ENCODE results near the gene RNF141. TPM values are rescaled to one million over a fixed set of nuclear protein-coding genes. Genes with fewer than 3 reads are reported as not detected.

The RNF141 gene
- total and polyA plus RNA-seq, 10 of the 15 experiments (the other 5 are each of a cell fraction or from before 2014, with no cell fraction given): 7.6 to 36.8 (median 13.6) TPM

DNA sequence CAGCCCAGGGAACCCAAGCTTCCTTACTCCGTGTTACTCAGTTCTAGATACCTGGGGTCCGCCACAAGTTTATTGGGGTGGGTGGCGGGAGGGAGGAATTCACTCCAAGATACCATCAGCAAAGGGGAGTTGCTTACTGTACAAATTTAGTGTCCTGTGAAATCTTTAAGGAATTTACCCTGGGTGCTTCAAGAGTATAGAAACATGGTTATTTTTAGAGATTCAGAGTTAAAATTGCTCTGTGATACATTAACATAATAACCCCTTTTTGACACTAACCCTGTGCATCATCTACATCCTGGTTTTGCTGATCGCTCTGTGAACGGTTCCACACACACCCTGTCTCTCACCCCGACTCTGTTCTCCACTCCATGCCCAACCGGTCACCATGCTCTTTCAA, 46.4 kb upstream of the RNF141 start:
- Histone ChIP-seq H3K27ac (ENCODE audit: control insufficient read depth, insufficient read depth) (no peak overlapping the region), H3K9ac (ENCODE audit: control insufficient read depth, insufficient read depth, low read length) (no peak overlapping the region), H2AFZ (ENCODE audit: control insufficient read depth, low read depth, low read length) (no peak overlapping the region), H3K79me2 (ENCODE audit: control insufficient read depth, insufficient read depth, low read length) (no peaks in the 10 kb centered on the region), H3K9me3 (replicated peaks; ENCODE audit: control insufficient read depth, insufficient read depth, low read length) (no peaks in the 10 kb centered on the region), H4K20me1 (ENCODE audit: control insufficient read depth, insufficient read depth) (no peaks in the 10 kb centered on the region), H3K36me3 (ENCODE audit: control insufficient read depth in 2 of 2, insufficient read depth in 2 of 2, low read length in 1 of 2) (no peaks in the 10 kb centered on the region), H3K4me3 (no peak overlapping the region), H3K4me2 (ENCODE audit: control insufficient read depth, insufficient read depth) (no peak overlapping the region), H3K4me1 (ENCODE audit: control insufficient read depth, insufficient read depth, low read length) (no peaks in the 10 kb centered on the region), H3K27me3 (replicated peaks in 1 of 2; ENCODE audit: control insufficient read depth in 2 of 2, insufficient read depth in 2 of 2, low read length in 1 of 2) (no peaks in the 10 kb centered on the region; a peak in 3 of 4 replicates)
- no peak for FAIRE-seq
- RAD21 ChIA-PET (ENCODE audit: unreplicated experiment): no interaction called here
- no peak for TF ChIP-seq HSF1 (IDR thresholded peaks at IDR 0.05; ENCODE audit: low read depth, low read length)
- WGBS (ENCODE audit: insufficient coverage, insufficient replicate concordance, low lambda C conversion rate, missing lambda C conversion rate): 59% methylated on average over 7 of the region's 7 CpGs
- CTCF ChIA-PET: no interaction called here
- no TSS peak for BruUV-seq (replicated peaks)
- no peak for DNase-seq (ENCODE audit: low read depth, low spot score)
- intact Hi-C loops (cut with micrococcal nuclease; ENCODE audit: unreplicated experiment) (no loop called here), in situ Hi-C loops (cut with MboI) (no loop called here)
- POLR2A ChIA-PET: no interaction called here
- SMC1A ChIA-PET (ENCODE audit: uncharacterized antibody, unreplicated experiment): no interaction called here
- ATAC-seq: no peak

- no TSS peak for BruUV-seq (replicated peaks)
- H4K20me1 ChIP-seq (ENCODE audit: control insufficient read depth, insufficient read depth): no peaks in the 10 kb centered on the region
- no peak for ATAC-seq
- no peak overlapping the region for H3K9ac ChIP-seq (ENCODE audit: control insufficient read depth, insufficient read depth, low read length)
- ChIA-PET CTCF (interaction anchor here (0.9 to 1.3 kb wide), 2 partner anchors 171 to 217 kb away, joined by 3 to 4 read pairs; no protein-coding TSS in a partner anchor), SMC1A (ENCODE audit: uncharacterized antibody, unreplicated experiment) (interaction anchor here (1.0 to 1.3 kb wide), 2 partner anchors 11 to 34 kb away, joined by 3 read pairs; no protein-coding TSS in a partner anchor), POLR2A (no interaction called here), RAD21 (ENCODE audit: unreplicated experiment) (no interaction called here)
- intact Hi-C loops (cut with micrococcal nuclease; ENCODE audit: unreplicated experiment) (no loop called here), in situ Hi-C loops (cut with MboI) (no loop called here)
- no peak overlapping the region for H3K4me2 ChIP-seq (ENCODE audit: control insufficient read depth, insufficient read depth)
- H3K9me3 ChIP-seq (replicated peaks; ENCODE audit: control insufficient read depth, insufficient read depth, low read length): no peaks in the 10 kb centered on the region
- H3K27ac ChIP-seq (ENCODE audit: control insufficient read depth, insufficient read depth): no peak overlapping the region
- H3K36me3 ChIP-seq (ENCODE audit: control insufficient read depth in 2 of 2, insufficient read depth in 2 of 2, low read length in 1 of 2): no peaks in the 10 kb centered on the region
- H3K4me1 ChIP-seq (ENCODE audit: control insufficient read depth, insufficient read depth, low read length): no peaks in the 10 kb centered on the region
- DNase-seq (ENCODE audit: low read depth, low spot score): no peak
- WGBS (ENCODE audit: insufficient coverage, insufficient replicate concordance, low lambda C conversion rate, missing lambda C conversion rate): 0% methylated on average over 3 of the region's 3 CpGs
- no peak overlapping the region for H3K4me3 ChIP-seq
- no peak overlapping the region for H2AFZ ChIP-seq (ENCODE audit: control insufficient read depth, low read depth, low read length)
- FAIRE-seq: no peak
- H3K79me2 ChIP-seq (ENCODE audit: control insufficient read depth, insufficient read depth, low read length): no peaks in the 10 kb centered on the region
- H3K27me3 ChIP-seq (replicated peaks in 1 of 2; ENCODE audit: control insufficient read depth in 2 of 2, insufficient read depth in 2 of 2, low read length in 1 of 2): peaks cover under 1 to 2% of the 10 kb centered on the region in 2 experiments; a peak in 3 of 4 replicates
- no peak for TF ChIP-seq ESRRA (IDR thresholded peaks at IDR 0.05; ENCODE audit: low read length)
- no peak for TF ChIP-seq BACH1 (IDR thresholded peaks at IDR 0.05; ENCODE audit: borderline replicate concordance)
- TF ChIP-seq, protein P1, sequence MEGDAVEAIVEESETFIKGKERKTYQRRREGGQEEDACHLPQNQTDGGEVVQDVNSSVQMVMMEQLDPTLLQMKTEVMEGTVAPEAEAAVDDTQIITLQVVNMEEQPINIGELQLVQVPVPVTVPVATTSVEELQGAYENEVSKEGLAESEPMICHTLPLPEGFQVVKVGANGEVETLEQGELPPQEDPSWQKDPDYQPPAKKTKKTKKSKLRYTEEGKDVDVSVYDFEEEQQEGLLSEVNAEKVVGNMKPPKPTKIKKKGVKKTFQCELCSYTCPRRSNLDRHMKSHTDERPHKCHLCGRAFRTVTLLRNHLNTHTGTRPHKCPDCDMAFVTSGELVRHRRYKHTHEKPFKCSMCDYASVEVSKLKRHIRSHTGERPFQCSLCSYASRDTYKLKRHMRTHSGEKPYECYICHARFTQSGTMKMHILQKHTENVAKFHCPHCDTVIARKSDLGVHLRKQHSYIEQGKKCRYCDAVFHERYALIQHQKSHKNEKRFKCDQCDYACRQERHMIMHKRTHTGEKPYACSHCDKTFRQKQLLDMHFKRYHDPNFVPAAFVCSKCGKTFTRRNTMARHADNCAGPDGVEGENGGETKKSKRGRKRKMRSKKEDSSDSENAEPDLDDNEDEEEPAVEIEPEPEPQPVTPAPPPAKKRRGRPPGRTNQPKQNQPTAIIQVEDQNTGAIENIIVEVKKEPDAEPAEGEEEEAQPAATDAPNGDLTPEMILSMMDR (IDR thresholded peaks at IDR 0.05 in 2 of 3, conservative IDR thresholded peaks at IDR 0.05 in 1 of 3; ENCODE audit: control insufficient read depth in 2 of 3, extremely low read depth in 1 of 3, insufficient read depth in 1 of 3, low read depth in 3 of 3, low read length in 3 of 3): no peak
- TF ChIP-seq PBX3 (IDR thresholded peaks at IDR 0.05; ENCODE audit: insufficient replicate concordance, low read depth, low read length): no peak
- no peak for TF ChIP-seq NRF1 (conservative IDR thresholded peaks at IDR 0.05; ENCODE audit: low read depth, low read length)
- TF ChIP-seq CEBPB (IDR thresholded peaks at IDR 0.05; ENCODE audit: borderline replicate concordance in 1 of 2, low read depth in 2 of 2, low read length in 2 of 2): no peak
- TF ChIP-seq CBX5 (IDR thresholded peaks at IDR 0.05; ENCODE audit: low read depth): no peak
- TF ChIP-seq, protein P2, sequence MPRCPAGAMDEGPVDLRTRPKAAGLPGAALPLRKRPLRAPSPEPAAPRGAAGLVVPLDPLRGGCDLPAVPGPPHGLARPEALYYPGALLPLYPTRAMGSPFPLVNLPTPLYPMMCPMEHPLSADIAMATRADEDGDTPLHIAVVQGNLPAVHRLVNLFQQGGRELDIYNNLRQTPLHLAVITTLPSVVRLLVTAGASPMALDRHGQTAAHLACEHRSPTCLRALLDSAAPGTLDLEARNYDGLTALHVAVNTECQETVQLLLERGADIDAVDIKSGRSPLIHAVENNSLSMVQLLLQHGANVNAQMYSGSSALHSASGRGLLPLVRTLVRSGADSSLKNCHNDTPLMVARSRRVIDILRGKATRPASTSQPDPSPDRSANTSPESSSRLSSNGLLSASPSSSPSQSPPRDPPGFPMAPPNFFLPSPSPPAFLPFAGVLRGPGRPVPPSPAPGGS (IDR thresholded peaks at IDR 0.05; ENCODE audit: borderline replicate concordance, insufficient read depth, low read depth, low read length, poor library complexity, severe bottlenecking): no peak
- TF ChIP-seq POLR2A (IDR thresholded peaks at IDR 0.05; ENCODE audit: low read depth, low read length): no peak
- no peak for TF ChIP-seq MEF2A (IDR thresholded peaks at IDR 0.05; ENCODE audit: insufficient read depth, low read depth, low read length)
These were observed 43.1 kb upstream of the RNF141 start for GRCh38 chr11:10584071-10584501.

Measured in GM12878 (cell line).